Measurements from ENCODE around the gene ZNF358.

The ZNF358 gene

DNA sequence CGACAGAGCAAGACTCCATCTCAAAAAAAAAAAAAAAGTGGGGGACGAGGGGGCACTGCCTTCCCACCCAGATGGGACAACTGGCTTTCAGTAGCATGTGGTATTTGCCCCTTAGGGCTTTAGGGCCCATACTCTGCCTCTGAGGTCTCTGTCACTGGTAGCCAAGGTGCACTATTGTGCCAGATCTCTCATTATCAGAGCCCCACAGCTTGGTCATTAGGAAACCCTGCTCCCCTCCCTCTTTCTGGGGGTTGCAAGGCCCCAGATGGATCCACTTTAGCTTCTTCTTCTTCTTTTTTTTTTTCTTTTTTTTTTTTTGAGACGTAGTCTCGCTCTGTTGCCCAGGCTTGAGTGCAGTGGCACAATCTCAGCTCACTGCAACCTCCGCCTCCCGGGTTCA lies 11.2 kb upstream of the ZNF358 start:
- Histone ChIP-seq H3K27ac (no peak overlapping the region), H3K27me3 (ENCODE audit: control insufficient read depth, insufficient read depth, low read length) (no peaks in the 10 kb centered on the region), H3K4me2 (ENCODE audit: low read length) (no peak overlapping the region), H3K9ac (no peak overlapping the region), H3K79me2 (no peaks in the 10 kb centered on the region), H3K36me3 (ENCODE audit: control insufficient read depth, insufficient read depth, low read length) (no peaks in the 10 kb centered on the region), H3K4me1 (peaks cover 4% of the 10 kb centered on the region), H2AFZ (no peak overlapping the region), H3K9me3 (ENCODE audit: control insufficient read depth, low read length) (no peaks in the 10 kb centered on the region), H3K4me3 (ENCODE audit: low read depth, low read length) (no peak overlapping the region)
- TF ChIP-seq, protein P1, sequence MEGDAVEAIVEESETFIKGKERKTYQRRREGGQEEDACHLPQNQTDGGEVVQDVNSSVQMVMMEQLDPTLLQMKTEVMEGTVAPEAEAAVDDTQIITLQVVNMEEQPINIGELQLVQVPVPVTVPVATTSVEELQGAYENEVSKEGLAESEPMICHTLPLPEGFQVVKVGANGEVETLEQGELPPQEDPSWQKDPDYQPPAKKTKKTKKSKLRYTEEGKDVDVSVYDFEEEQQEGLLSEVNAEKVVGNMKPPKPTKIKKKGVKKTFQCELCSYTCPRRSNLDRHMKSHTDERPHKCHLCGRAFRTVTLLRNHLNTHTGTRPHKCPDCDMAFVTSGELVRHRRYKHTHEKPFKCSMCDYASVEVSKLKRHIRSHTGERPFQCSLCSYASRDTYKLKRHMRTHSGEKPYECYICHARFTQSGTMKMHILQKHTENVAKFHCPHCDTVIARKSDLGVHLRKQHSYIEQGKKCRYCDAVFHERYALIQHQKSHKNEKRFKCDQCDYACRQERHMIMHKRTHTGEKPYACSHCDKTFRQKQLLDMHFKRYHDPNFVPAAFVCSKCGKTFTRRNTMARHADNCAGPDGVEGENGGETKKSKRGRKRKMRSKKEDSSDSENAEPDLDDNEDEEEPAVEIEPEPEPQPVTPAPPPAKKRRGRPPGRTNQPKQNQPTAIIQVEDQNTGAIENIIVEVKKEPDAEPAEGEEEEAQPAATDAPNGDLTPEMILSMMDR (IDR thresholded peaks at IDR 0.05), result no peak

DNA sequence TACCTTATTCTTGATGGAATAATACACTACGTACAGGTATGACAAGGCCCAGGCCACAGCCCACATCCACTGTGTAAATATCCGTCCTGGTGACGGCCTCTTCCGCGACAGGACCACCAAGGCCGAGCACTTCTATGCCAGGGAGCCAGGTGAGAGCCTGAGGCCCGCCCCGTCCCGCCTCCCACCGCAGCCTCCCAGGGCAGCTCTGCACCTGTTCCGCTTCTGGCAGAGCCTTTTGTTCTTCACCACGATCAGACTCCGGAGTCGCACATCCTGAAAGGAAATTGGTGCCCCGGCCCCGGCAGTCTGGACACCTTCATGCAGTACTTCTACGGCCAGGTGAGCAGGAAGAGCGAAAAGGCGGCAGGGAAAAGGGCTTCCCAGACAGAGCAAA lies 10.6 kb upstream of the ZNF358 start:
- no peak overlapping the region for H3K9ac ChIP-seq
- peaks cover 4% of the 10 kb centered on the region for H3K4me1 ChIP-seq
- H3K4me3 ChIP-seq (ENCODE audit: low read depth, low read length), result no peak overlapping the region
- TF ChIP-seq, protein P1 (IDR thresholded peaks at IDR 0.05), result no peak
- H2AFZ ChIP-seq, result peak overlapping the region; percentile 53
- no peaks in the 10 kb centered on the region for H3K9me3 ChIP-seq (ENCODE audit: control insufficient read depth, low read length)
- H3K79me2 ChIP-seq, result no peaks in the 10 kb centered on the region
- no peaks in the 10 kb centered on the region for H3K36me3 ChIP-seq (ENCODE audit: control insufficient read depth, insufficient read depth, low read length)
- no peak overlapping the region for H3K27ac ChIP-seq
- H3K4me2 ChIP-seq (ENCODE audit: low read length), result no peak overlapping the region
- no peaks in the 10 kb centered on the region for H3K27me3 ChIP-seq (ENCODE audit: control insufficient read depth, insufficient read depth, low read length)

DNA sequence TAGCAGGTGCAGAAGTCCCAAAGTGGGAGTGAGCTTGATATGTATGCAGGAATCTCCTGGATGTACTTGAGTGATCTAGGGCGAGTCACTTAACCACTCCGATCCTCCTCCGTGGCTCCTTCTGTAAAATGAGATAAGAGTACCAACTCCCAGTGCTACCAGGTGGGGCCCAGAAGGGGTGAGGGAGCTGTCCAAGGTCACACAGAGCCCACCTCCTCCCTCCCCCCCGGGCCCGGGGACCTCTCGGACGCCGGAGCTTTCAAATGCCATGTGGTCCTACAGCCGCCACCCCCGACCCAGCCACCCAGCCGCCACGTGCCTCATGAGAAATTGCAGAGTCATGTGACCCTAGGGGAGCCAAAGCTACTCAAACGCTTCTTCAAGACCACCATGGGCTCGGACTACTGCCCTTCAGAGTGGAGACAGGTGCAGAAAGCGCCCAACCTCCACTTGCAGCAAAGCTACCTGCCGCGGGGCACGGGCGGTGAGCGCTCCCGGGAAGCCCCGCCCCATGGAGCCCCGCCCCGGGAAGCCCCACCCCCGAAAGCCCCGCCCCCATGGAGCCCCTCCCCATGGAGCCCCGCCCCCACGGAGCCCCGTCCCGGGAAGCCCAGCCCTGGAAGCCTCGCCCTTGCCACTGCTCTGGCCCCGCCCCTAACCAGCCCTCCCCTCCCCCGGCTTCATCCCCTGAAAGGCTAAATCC lies 10.1 kb upstream of the ZNF358 start:
- Histone ChIP-seq H3K9ac (no peak overlapping the region), H3K27ac (no peak overlapping the region), H3K79me2 (no peaks in the 10 kb centered on the region), H3K36me3 (ENCODE audit: control insufficient read depth, insufficient read depth, low read length) (no peaks in the 10 kb centered on the region), H3K4me3 (ENCODE audit: low read depth, low read length) (no peak overlapping the region), H2AFZ (peak overlapping the region; percentile 53), H3K9me3 (ENCODE audit: control insufficient read depth, low read length) (no peaks in the 10 kb centered on the region), H3K27me3 (ENCODE audit: control insufficient read depth, insufficient read depth, low read length) (no peaks in the 10 kb centered on the region), H3K4me2 (ENCODE audit: low read length) (no peak overlapping the region), H3K4me1 (peaks cover 4% of the 10 kb centered on the region)
- TF ChIP-seq, protein P1 (IDR thresholded peaks at IDR 0.05), result no peak

DNA sequence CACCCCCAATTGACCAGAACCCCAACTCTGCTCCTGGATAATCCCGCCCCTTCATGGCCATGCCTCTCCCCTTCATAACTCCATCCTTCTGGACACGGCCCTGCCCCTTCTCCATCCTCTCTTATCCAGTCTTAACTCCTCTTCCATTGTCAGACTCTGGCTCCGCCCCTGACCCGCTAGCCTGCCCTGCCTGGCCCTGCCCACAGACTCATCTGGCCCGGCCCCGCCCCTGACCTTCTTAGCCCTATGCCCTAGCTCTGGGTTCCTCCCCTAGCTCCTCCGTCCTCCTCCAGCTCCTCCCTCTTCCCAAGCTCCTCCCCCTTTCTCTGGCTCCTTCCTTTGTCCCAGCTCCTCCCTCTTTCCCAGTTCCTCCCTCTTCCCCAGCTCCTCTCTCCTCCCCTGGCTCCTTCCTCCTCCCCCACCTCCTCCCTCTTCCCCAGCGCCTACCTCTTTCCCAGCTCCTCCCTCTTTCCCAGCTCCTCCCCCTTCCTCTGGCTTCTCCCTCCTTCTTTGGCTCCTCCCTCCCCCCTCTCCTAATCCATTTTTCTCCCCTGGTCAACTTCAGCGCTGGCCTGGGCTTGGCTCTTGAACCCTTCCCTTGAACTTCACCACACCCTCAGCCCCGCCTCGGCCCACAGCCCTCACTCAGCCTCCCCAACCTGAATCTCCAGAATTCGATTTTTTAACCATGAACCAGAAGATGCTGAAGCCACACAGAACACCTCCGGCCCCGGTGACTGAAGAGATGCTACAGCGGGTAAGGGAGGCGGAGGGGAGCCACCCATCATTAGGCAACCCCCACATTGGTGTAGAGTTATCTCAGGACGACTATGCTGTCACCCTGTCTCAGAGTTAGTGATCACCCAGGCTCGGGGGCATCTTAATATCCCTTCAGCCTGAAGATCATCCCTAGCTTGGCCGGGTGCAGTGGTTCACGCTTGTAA lies 9.2 kb upstream of the ZNF358 start:
- Histone ChIP-seq H3K4me2 (ENCODE audit: low read length) (no peak overlapping the region), H3K27ac (no peak overlapping the region), H2AFZ (peak overlapping the region; percentile 50), H3K36me3 (ENCODE audit: control insufficient read depth, insufficient read depth, low read length) (no peaks in the 10 kb centered on the region), H3K4me3 (ENCODE audit: low read depth, low read length) (no peak overlapping the region), H3K4me1 (peaks cover 4% of the 10 kb centered on the region), H3K27me3 (ENCODE audit: control insufficient read depth, insufficient read depth, low read length) (no peaks in the 10 kb centered on the region), H3K79me2 (no peaks in the 10 kb centered on the region), H3K9me3 (ENCODE audit: control insufficient read depth, low read length) (no peaks in the 10 kb centered on the region), H3K9ac (no peak overlapping the region)
- TF ChIP-seq, protein P1 (IDR thresholded peaks at IDR 0.05), result no peak

Data from parathyroid adenoma (tissue), 2 donors.